Measurements from ENCODE around the gene CRYGB.
"Not testable (repeated sequence)": the region's sequence is repeated elsewhere in the genome, so short reads cannot be mapped to it uniquely, and the experiment has no call there.

Gene CRYGB

DNA sequence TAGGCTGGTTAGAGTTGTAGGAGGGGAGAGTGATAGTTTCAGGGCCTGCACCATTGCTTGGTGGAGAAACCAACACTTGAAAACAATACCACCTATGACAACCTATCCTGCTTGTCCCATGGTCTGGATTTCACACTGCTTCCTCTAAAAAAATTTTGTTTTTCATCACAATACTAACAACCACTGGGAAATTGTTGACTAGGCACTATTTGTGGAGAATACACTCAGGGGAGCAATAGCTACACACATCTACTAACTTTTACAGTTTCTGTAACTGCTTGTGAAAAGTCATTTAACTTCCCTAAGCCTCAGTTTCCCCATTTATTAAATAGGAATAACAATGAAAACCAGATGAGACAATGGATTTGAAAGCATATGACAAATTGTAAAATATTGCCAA lies 4.1 kb upstream of the CRYGB start:
- DNase-seq (ENCODE audit: low read depth), result no peak

DNA sequence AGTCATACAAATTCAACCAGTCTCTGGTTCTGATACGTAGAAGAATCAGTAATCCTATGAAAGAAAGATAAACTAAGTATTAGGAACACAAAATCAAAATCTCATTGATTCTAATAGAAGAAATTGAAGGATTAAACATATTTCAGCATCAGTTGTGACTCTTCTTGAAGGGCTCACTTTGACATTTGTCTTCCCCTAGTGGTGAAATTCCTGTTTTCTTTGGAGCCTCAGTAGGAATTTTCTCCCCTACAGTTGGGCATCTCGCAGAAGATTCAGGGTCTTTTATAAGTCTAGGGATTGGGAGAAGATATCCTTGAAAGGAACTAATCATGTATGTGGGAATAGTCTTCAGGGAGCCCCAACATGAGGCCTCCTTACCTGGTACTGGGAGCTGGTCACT lies 2.8 kb upstream of the CRYGB start:
- DNase-seq (ENCODE audit: low read depth), result no peak

DNA sequence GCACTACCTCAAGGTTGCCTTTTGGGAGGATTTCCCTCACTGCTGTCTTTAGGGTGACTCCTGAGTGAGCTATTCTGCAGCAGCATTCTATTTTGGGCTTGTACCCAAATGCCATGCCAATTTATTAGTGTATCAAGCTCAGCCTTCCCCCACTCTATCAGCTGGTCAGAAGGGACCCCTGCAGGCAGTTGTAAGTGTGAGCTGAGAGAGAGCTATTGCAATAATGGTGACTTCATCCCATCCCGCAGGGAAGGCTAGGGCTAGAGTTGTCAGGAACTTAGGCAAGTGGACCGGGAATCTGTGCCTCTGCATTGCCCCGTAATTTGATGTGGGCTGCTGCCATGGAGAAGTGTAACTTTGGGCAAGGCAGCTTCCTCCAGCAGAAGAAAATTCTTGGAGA lies 1.8 kb upstream of the CRYGB start:
- no peak for DNase-seq (ENCODE audit: low read depth)

GRCh38 chr2:208147008-208147407 lies 1.1 kb upstream of the CRYGB start:
- DNase-seq (ENCODE audit: low read depth), result no peak

DNA sequence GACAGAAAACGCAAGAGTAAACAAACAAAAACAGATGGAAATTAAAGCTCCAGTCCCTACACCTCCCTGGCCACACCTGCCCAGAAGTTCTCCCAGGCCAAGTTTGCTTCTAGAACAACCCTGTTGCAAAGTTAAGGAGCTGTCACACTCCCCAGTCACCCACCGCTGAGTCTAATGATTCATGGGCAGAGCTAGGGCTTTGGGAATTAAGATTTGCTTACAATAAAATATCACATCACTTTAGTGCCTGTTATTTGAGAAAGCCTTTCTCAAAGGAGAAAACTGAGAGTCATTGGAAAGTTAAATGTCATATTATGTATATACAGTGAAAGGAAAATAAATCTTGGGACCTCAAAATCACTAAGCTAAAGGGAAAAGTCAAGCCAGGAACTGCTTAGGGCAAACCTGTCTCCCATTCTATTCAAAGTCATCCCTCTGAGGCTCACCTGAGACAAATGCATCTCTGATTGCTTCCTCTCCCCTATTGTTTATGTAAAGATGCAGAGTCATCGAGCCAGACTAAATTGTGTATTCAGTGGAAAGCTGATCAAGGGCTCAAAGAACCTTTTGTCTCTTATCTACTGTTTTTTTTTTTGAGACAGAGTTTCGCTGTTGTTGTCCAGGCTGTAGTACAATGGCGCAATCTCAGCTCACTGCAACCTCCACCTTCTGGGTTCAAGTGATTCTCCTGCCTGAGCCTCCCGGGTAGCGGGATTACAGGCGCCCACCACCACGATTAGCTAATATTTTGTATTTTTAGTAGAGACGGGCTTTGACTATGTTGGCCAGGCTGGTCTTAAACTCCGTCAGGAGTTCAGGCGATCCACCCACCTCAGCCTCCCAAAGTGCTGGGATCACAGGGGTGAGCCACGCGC lies 2.8 kb downstream of the CRYGB start:
- no peak for DNase-seq (ENCODE audit: low read depth)

DNA sequence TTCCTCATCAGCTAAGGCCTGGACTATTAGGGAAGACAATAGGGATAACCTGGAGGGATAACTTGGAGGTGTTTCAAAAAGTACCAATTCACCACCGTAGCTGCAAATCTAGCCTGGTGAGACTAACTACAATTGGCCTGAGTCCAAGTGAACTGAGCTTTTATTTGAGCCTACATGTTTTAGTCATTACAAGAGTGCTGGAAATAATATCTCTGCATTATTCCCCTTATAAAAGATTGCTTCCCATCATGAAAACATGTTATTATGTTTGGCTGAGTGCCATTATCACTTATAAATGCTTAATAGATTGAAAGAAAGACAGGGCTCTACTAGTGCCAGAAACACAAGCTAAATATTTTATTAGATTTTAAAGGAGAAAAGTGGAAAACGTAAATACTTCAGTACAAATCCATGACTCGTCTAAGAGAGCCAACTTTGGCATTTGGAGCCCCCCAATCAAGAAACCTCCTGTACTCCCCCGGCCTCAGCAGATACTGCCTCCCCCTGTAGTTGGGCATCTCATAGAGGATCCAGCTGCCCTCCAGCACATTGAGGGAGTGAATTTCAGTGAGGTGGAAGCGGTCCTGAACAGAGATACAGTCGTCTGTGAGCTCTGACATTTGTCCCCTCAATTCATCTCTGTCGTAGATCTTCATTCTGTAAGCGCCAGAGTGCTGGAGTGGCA lies 3.6 kb downstream of the CRYGB start:
- DNase-seq (ENCODE audit: low read depth), result no peak

DNA sequence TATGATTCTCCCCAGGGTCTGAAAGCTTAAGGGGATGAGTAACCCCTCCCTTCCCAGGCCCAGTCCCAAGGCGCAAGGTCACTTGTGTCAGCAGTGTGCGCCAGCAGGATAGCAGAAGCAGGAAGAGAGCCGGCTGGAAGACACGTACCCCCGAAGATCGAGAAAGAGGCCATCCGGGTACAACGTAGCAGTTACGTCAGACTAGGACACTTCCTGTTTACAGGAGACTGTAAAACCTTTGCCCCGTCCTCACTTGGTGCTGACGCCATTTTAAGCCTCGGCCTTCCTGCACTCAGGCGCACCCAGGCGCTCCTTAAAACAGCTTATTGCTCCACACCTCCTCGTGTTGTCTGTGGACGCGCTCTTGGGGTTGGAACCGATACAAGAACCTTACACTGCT lies 6.5 kb downstream of the CRYGB start:
- DNase-seq (ENCODE audit: low read depth), result no peak

DNA sequence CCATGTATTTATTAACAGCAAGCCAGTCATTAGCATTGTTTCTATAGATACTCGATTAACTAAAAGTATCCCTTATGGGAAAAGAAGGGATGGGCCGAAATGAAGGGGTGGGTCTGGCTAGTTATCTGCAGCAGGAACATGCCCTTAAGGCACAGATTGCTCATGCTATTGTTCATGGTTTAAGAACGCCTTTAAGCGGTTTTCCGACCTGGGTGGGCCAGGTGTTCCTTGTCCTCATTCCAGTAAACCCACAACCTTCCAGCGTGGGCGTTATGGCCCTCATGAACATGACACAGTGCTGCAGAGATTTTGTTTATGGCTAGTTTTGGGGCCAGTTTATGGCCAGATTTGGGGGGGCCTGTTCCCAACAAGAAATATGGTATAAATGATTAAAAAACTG lies 7.6 kb downstream of the CRYGB start:
- DNase-seq (ENCODE audit: low read depth), result not testable (repeated sequence)

- no peak for DNase-seq (ENCODE audit: low read depth)
These were observed 9.3 kb downstream of the CRYGB start for GRCh38 chr2:208136716-208137094.

DNA sequence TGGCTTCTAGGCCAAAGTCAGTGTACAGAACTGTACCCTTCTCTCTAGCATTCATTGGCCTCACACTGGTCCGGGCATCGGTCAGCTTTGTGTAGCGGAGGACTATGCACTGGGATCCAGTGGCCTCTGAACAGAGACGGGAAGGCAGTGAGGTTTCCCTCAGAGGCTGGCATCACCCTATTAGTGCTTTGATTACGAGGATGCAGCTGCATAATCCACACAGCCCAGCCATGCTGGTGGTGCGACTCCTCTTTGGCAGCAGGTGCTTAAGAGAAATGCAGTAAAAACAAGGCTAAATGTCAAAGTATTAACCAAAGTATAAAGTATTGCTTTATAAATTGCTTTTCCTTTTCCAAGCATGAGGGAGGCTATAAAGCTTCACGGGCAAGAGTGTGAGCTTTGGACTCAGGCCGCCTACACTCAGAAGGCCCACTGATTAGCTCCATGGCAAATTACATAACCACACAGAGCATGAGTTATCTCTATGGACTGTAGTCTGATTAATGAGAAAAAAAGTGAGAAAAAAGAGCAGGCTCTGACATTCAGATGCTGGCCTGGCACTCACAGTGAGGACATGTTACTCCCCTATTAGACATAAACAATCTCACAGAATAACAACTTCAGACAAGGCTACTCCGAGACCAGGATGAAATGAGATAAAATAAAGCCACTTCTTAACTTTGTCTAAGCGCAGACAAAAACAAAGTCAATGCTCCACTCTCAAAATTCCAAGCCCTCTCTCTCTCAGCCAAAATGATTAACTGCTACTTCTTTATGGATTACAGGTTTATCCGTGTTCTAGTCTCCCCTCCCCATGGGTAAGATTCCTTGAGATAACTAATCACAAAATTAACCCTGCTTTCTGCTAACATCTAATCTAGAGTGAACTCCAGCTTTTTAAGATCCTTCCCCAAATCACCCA lies 9.9 kb downstream of the CRYGB start:
- no peak for DNase-seq (ENCODE audit: low read depth)

GRCh38 chr2:208134928-208135586 lies 10.9 kb downstream of the CRYGB start:
- DNase-seq (ENCODE audit: low read depth), result no peak

GRCh38 chr2:208130712-208131110 lies 15.2 kb downstream of the CRYGB start:
- no peak for DNase-seq (ENCODE audit: low read depth)

DNA sequence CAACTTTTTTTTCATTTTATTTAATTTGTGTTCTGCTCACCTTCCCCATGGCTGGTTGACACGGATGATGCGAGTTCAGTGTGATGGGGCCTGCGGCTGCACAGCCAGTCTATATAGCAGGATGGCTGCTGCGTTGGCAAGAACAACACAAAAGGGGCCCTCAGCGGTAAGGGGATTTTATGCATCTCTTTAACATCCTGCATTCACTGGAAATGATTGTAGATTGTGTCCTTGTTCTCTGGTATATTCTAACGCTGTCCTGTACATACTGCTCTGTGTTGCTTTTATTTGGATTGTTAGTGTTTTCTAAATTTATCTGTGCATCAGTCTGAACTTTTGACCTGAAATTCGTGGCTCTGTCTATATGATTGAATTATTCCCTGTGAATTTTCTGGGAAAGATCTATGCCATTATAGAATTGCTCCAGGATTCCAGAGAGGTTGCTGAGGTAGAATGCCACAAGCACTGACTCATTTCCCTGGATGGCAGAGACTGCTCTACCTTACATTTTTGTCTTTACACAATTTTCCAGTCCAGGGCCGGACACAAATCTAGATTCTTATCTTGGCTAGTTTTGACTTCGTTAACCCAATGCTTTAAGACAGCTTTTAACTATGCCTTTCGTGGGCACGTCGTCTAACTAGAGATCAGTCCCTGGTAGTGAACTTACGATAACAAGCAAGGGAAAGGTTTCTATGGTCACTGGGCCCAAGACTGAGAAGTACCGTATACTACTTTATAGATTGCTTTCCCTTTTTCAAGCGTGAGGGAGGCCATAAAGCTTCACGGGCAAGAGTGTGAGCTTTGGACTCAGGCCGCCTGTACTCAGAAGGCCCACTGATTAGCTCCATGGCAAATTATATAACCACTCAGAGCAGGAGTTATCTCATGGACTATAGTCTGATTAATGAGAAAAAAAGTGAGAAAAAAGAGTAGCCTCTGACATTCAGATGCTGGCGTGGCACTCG lies 15.9 kb downstream of the CRYGB start, which contains the start of gene CRYGC:
Gene CRYGC (minus strand): TSS at position 85 of the 968 bp plus-strand sequence. CDS start 36 bp downstream, at position 49.
- no peak for DNase-seq (ENCODE audit: low read depth)

DNA sequence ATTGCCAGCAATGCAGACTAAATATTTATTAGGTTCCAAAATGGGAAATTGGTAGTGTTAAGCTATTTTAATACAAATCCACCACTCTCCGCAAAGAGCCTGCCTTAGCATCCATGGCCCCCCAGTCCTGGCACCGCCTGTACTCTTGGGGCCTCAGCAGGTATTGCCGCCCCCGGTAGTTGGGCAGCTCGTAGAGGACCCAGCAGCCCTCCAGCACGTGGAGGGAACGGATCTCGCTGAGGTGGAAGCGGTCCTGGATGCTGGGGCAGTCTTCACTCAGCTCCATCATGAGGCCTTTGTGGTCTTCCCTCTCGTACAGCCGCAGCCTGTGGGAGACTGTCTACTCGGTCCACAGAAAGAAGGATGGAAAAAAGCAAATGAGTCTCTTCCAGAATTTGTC lies 17.8 kb downstream of the CRYGB start:
- no peak for DNase-seq (ENCODE audit: low read depth)

- no peak for DNase-seq (ENCODE audit: low read depth)
These were observed 18.9 kb downstream of the CRYGB start for GRCh38 chr2:208127090-208127489.

GRCh38 chr2:208125251-208125650 lies 20.7 kb downstream of the CRYGB start:
- DNase-seq (ENCODE audit: low read depth), result no peak

DNA sequence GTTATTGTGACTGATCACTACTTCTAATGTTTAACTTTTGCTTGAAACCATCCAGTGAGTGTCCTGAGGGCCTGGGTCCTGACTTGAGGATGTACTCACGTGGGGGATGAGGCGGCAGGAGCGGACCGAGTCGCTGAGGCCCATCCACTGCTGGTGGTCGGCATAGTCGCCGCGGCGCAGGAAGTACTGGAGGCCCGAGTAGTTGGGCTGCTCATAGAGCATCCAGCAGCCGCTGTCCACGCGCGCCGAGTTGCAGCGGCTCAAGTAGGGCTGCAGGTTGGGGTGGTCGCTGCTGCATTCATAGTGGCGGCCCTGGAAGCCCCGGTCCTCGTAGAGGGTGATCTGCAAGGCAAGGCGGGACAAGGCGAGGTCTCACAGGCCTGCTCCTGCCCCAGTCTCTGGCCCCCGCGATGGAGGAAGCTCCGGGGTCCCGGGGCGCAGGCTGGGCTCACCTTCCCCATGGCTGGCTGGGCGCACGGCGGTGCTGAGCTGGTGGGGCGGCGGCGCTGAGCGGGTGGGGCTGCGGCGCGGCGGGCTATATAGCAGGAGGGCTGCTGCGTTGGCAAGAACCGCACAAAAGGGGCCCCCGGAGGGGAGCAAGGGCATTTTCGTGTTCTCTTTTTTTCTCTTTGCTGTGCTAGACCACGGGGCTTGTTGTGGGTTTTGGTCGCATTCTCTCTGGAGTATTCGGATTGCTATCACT lies 21.8 kb downstream of the CRYGB start, which contains the start of gene CRYGD:
Gene CRYGD (minus strand): TSS at position 512 of the 703 bp plus-strand sequence. CDS start 51 bp downstream, at position 461.
- not testable (repeated sequence) for DNase-seq (ENCODE audit: low read depth)

- no peak for DNase-seq (ENCODE audit: low read depth)
These were observed 23.7 kb downstream of the CRYGB start for GRCh38 chr2:208122248-208122647.

- DNase-seq (ENCODE audit: low read depth), result no peak
These were observed 27.0 kb downstream of the CRYGB start for GRCh38 chr2:208118918-208119317.

DNA sequence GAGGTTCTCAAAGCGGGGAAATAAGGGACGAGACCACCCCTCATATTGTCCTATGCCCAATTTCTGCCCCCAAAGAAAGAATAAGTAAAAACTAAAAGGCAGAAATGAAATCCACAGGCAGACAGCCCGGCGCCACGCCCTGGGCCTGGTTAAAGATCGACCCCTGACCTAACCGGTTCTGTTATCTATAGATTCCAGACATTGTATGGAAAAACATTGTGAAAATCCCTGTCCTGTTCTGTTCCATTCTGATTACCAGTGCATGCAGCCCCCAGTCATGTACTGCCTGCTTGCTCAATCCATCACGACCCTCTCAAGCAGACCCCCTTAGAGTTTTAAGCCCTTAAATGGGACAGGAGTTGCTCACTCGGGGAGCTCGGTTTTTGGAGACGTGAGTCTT lies 28.6 kb downstream of the CRYGB start:
- DNase-seq (ENCODE audit: low read depth), result not testable (repeated sequence)

Measured in T-helper 22 cell (primary cell).